Thoracic aorta (tissue), 2 donors: ENCODE data around the gene PCDH11Y. TPM values are rescaled to one million over a fixed set of nuclear protein-coding genes. Genes with fewer than 3 reads are reported as not detected.
"Not testable (repeated sequence)": the region's sequence is repeated elsewhere in the genome, so short reads cannot be mapped to it uniquely, and the experiment has no call there.

Source experiments
- ATAC-seq: fragments of 150-250 bp; one replicate; pipeline ENCODE4 v1.8.0; 2017; ENCODE audit warnings: low read depth; ENCODE audit not compliant: insufficient number of reproducible peaks, low FRiP score
- DNase-seq: peaks from one replicate; pipeline ENCODE4 v3.0.0-alpha.2; 2020; ENCODE audit warnings: low spot score
- H3K27ac ChIP-seq, 2 donors: fragments of 200-600 bp; sonication (generic); 1 replicate in 1 of 2; 2 replicates in 1 of 2; pipeline ENCODE4 v1.5.1; 2016; ENCODE audit warnings: mild to moderate bottlenecking in 2 of 2, moderate library complexity in 2 of 2
- H3K27me3 ChIP-seq: fragments of 200-600 bp; sonication (generic); replicated peaks from 2 replicates; pipeline ENCODE4 v1.6.0; 2016; ENCODE audit warnings: mild to moderate bottlenecking; ENCODE audit not compliant: insufficient read depth
- H3K36me3 ChIP-seq: fragments of 200-600 bp; sonication (generic); one replicate; pipeline ENCODE4 v1.5.1; 2016
- H3K4me1 ChIP-seq, 2 donors: fragments of 200-600 bp; sonication (generic); 1 replicate in 1 of 2; 2 replicates in 1 of 2; pipeline versions ENCODE4 v1.5.1 to v1.6.0; 2016; ENCODE audit warnings: low read depth in 2 of 2, mild to moderate bottlenecking in 1 of 2; ENCODE audit not compliant: control insufficient read depth in 1 of 2
- H3K4me3 ChIP-seq: fragments of 200-600 bp; sonication (generic); 2 replicates; pipeline ENCODE4 v1.5.1; 2016; ENCODE audit warnings: mild to moderate bottlenecking
- H3K9me3 ChIP-seq: fragments of 200-600 bp; sonication (generic); 2 replicates; pipeline ENCODE4 v1.5.1; 2016
- total RNA-seq, 2 donors: library from RNA; depleted of rRNA; stranded (reverse); fragments of >200 nt; gene quantifications; one replicate each; pipeline versions ENCODE4 v1.1.0 to v1.2.3, GENCODE V29; 2016

The PCDH11Y gene
- total RNA-seq, 2 donors from 2014 or later = 10.4 to 17.7 TPM

DNA sequence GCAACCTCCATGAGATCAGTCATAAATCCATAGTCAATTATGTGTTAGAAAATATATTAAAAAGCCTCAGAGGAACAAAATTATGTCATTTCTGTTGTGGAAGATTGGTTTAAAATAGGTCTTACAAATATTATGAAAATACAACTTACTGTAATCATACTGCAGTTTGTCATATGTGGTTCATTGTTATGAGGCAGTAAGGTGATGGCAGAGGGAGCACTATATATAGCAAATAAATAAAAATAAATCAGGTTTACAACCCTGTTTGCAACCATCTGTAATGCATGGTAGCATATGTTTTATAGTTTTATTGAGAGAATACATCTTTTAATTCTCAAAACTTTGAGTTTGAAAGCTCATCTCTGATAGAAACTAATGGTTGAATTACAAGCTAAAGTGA lies 543.6 kb downstream of the PCDH11Y start:
- DNase-seq, ATAC-seq: not testable (repeated sequence)

DNA sequence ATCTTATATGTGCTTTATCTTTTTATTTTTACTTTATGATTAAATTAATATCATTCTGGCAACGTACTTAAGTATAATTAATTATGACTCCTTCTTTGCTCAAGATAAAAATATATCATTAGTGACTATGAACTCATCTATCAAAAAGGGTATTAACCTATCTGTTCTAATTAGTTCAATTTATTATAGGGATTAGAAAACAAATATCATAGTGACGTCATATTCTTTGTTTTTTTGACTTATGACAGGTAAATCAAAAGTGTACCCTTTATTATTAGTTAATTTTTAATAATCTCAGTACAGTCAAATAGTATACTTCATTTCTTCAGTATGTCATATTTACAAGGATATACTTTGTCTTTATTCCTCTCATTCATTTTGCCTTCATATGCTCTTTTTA lies 638.5 kb downstream of the PCDH11Y start:
- H3K4me3 ChIP-seq, ATAC-seq, H3K27me3 ChIP-seq, H3K4me1 ChIP-seq, H3K36me3 ChIP-seq, H3K9me3 ChIP-seq, DNase-seq, H3K27ac ChIP-seq: not testable (repeated sequence)

More for the DNA sequence above, 543.6 kb downstream of the PCDH11Y start:
- not testable (repeated sequence) for H3K9me3 ChIP-seq, H3K4me3 ChIP-seq, H3K36me3 ChIP-seq, H3K27me3 ChIP-seq, H3K4me1 ChIP-seq, H3K27ac ChIP-seq

DNA sequence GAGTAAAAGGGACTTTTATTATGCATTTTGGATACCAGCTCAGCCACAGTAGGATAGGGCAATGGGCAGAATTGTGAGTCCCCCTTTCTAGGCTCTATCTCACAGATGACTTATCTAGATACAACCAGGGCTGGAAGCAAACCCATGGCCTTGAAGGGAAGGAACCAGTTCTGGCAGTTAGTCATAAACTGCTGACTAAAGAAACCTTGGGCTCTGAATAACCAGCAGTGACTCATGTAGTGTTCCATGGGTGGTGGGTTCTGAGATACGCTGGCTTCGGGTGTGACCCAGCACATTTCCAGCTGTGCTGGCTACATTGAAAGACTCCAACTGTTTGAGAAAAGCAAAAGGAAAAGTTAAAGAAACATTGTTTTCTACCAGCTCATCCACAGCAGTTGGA lies 679.2 kb downstream of the PCDH11Y start:
- H3K4me3 ChIP-seq, H3K27me3 ChIP-seq, H3K4me1 ChIP-seq, H3K9me3 ChIP-seq, H3K27ac ChIP-seq, H3K36me3 ChIP-seq, ATAC-seq, DNase-seq: not testable (repeated sequence)

DNA sequence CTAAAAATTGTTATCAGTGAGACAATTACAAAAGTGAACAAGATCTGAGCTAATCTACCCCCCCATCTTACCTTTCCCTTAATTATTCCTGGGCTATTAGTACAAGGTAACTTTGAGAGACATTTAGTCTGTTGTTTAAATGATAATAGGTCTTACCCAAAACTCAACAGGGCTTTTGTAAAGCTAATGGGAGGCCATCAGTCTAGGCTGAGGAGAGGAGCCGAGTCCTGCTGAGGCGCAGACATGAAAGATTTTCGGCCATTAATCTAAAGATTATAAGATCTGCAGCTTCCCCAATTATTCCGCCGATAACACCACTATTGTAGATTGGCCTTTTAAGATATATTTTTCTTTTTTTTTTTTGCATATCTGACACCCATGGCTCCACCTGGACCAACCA lies 708.6 kb downstream of the PCDH11Y start:
- H3K27me3 ChIP-seq, H3K4me1 ChIP-seq, ATAC-seq, DNase-seq, H3K4me3 ChIP-seq, H3K9me3 ChIP-seq, H3K27ac ChIP-seq, H3K36me3 ChIP-seq: not testable (repeated sequence)

DNA sequence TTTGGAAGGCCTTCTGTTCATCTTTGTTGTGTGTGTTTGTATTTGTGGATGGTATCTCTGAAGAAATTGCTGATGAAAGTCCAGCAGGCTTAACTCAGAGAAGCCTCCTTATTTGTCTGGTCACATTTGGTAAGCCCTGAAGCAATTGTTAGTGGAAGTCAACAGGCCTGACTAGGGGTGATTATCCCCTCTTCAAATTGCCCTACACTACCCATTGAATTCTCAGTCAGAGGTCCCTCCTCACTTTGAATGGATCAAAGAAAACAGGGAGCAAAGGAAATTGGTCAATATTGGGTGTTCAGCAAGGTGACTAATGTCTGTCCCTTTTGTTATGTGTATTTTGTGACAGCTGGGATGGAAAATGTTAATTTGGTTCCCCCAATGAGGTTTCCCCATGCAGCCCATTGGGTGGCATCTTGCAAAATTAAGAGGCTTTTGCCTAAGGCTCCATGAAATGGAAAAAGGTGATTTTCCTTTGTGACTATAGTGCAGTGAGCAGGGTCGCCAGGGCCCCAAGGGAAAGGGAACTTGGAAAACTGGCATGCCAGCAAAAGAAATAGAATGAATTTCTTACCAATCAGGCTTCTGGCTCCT lies 709.8 kb downstream of the PCDH11Y start:
- not testable (repeated sequence) for H3K9me3 ChIP-seq, H3K27ac ChIP-seq, DNase-seq, H3K4me1 ChIP-seq, H3K27me3 ChIP-seq, H3K36me3 ChIP-seq, ATAC-seq, H3K4me3 ChIP-seq

DNA sequence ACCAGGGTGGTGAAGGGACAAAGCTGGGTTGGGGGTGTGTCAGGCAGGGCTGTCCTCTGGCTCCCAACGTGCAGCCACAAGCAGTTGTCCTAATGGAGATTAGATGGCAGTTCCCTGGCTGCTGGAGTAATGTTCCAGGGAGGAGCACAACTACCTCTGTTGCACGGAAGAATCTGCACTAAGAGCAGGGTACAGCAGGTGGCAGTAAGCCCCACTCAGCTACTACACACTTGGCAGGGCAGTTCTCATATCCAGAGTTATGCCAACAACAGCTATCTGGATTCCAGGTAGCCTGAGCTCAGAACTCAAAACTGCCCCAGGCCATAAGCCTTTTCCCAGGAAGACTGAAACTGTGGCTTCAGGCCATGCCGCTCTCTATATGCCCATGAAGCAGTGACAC lies 761.3 kb downstream of the PCDH11Y start:
- not testable (repeated sequence) for H3K27me3 ChIP-seq, H3K4me1 ChIP-seq, H3K9me3 ChIP-seq, H3K27ac ChIP-seq, H3K4me3 ChIP-seq, H3K36me3 ChIP-seq, DNase-seq, ATAC-seq

DNA sequence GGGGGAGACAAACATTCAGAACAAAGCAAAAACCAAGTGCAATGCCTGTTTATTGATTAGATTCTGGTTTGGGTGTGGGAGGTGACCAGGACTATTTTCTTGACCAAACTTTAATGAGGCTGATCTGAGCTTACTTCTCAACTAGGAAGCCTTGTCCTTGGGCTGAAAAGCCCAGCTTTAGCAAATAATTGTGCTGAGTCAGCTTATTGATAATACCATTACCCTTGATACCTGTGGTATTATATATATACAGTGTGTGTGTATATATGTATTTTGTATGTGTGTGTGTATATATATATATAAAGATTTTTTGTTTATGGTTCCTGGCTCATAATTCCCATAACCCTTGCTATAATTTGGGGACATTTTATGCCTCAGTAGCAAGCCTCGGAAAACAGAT lies 776.4 kb downstream of the PCDH11Y start:
- H3K27ac ChIP-seq, DNase-seq, H3K36me3 ChIP-seq, ATAC-seq, H3K4me1 ChIP-seq, H3K9me3 ChIP-seq, H3K27me3 ChIP-seq, H3K4me3 ChIP-seq: not testable (repeated sequence)
